ENCODE measurements around the gene F10. TPM values are rescaled to one million over a fixed set of nuclear protein-coding genes. Genes with fewer than 3 reads are reported as not detected.

F10 gene
- total and polyA plus RNA-seq, 2 of the 13 experiments (the other 11 are each of a cell fraction or from before 2014, with no cell fraction given): 58.4 to 237 TPM

- TF ChIP-seq ZBTB10 (CRISPR knock-in tag; IDR thresholded peaks at IDR 0.05; ENCODE audit: borderline replicate concordance) (no peak), ZSCAN31 (CRISPR knock-in tag; IDR thresholded peaks at IDR 0.05; ENCODE audit: low read depth) (no peak; the same call in 1 of the 2 replicates), ZNF329 (CRISPR knock-in tag; IDR thresholded peaks at IDR 0.05; ENCODE audit: low read depth) (no peak), ZNF770 (CRISPR knock-in tag; IDR thresholded peaks at IDR 0.05) (0 out of 2 replicates have a peak, but pooled peaks have one; percentile 38), RFX1 (IDR thresholded peaks at IDR 0.05) (no peak), HOMEZ (CRISPR knock-in tag; IDR thresholded peaks at IDR 0.05; ENCODE audit: low read depth) (peak; percentile 51; the same call in 1 of the 2 replicates), CCAR2 (optimal IDR thresholded peaks at IDR 0.05; ENCODE audit: low read depth, low read length) (no peak), HDAC2 (CRISPR knock-in tag; IDR thresholded peaks at IDR 0.05) (peak; percentile 63; the same call in 1 of the 2 replicates), ZBTB21 (CRISPR knock-in tag; IDR thresholded peaks at IDR 0.05) (no peak), ARNT (IDR thresholded peaks at IDR 0.05) (no peak), BRD4 (CRISPR knock-in tag; IDR thresholded peaks at IDR 0.05) (no peak), SNAPC5 (CRISPR knock-in tag; IDR thresholded peaks at IDR 0.05; ENCODE audit: borderline replicate concordance) (no peak), RAD51 (IDR thresholded peaks at IDR 0.05; ENCODE audit: borderline replicate concordance) (no peak), ZBTB2 (CRISPR knock-in tag; IDR thresholded peaks at IDR 0.05; ENCODE audit: low read depth) (no peak), TAF1 (CRISPR knock-in tag; IDR thresholded peaks at IDR 0.05) (peak; percentile 39; the same call in 1 of the 2 replicates), MEIS2 (CRISPR knock-in tag; IDR thresholded peaks at IDR 0.05) (0 out of 2 replicates have a peak, but pooled peaks have one; percentile 41), CENPBD1 (CRISPR knock-in tag; IDR thresholded peaks at IDR 0.05; ENCODE audit: borderline replicate concordance, low read depth) (no peak; the same call in 1 of the 2 replicates), HOXA7 (CRISPR knock-in tag; IDR thresholded peaks at IDR 0.05) (no peak), MLLT10 (CRISPR knock-in tag; IDR thresholded peaks at IDR 0.05) (no peak), PPARG (CRISPR knock-in tag; conservative IDR thresholded peaks at IDR 0.05) (no peak), ZNF570 (CRISPR knock-in tag; IDR thresholded peaks at IDR 0.05; ENCODE audit: borderline replicate concordance) (no peak)
Measured at GRCh38 chr13:113157929-113158747, 35.5 kb downstream of the F10 start, which contains the start of gene PROZ (continued).
